ENCODE data around the gene FAM107B.
"Not testable (repeated sequence)": the region's sequence is repeated elsewhere in the genome, so short reads cannot be mapped to it uniquely, and the experiment has no call there.

FAM107B gene

DNA sequence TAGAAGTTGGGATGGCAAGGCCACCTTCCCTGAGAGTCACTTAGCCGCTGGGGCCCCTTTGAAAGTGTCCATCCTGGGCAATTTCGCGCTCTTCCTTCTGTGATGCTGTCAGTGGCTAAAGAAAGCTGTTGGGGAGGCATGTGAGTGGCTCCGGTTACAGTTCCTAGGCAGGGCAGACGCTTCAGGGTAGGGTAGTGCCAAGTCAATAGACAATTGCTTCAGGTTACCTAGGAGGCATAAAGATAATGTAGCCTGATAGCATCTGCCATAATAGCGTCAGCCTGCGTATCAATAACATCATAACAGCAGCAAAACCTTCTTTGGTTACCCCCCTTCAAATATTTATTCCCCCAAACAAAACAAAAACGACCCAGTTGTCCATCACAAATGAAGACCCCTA is at the start of gene FAM107B:
TSS of gene FAM107B (minus strand) at position 101 of the 400 bp plus-strand sequence. CDS start 234 bp downstream, outside the sequence.
- no peak for DNase-seq (ENCODE audit: low read depth)

DNA sequence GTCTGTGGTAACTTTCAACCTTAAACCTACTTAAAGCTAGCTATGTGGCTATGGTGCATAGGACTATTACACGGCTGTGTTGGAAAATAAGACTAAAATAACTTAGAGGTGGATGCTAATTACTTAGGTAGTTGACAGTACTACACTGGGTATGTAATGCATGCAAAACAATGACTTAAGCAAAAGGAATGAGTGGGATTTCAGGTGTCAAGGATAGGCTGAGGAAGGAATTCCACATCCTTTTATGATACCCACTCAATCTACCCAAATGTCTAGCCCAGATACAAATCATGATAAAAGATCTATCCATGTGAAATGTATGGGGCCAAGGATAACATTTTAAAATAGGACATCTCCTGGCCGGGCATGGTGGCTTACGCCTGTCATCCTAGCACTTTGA is 49.3 kb upstream of the FAM107B start:
- DNase-seq (ENCODE audit: low read depth): no peak

DNA sequence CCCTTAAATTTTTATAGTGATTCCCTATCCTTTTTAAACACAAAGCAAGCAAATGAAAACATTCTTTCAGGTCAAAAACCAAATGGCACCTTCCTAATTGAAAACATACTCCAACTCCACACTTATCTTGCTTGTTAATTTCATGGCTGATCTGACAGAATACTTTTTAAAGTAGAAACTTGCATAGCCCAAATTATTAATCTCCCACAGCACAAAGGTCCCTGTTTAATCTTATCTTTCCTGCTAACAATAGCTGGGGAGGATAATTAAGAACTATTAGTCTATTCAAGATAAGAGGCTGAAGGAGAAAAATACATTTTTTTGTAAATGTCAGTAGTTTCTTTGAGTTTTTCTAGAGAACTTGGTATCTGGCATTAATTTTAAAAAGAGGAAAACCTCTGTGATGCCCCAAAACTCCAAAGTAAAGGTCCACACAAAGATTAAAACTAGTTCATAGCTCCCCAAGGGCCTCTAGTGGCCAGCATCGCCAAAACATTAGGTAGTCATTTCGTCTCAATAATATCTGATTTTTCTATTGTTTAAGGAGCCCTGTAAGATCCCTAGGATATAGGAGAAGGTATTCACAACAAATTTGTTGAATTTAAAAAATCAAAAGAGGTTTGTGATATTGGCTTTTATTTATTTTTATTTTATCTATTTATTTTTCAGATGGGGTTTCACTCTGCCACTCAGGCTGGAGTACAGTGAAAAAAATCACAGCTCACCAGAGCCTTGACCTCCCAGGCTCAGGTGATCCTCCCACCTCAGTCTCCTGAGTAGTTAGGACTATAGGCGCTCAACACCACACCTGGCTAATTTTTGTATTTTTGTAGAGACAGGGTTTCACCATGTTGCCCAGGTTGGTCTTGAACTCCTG is 48.4 kb upstream of the FAM107B start:
- peak; percentile 19 for DNase-seq (ENCODE audit: low read depth)

DNA sequence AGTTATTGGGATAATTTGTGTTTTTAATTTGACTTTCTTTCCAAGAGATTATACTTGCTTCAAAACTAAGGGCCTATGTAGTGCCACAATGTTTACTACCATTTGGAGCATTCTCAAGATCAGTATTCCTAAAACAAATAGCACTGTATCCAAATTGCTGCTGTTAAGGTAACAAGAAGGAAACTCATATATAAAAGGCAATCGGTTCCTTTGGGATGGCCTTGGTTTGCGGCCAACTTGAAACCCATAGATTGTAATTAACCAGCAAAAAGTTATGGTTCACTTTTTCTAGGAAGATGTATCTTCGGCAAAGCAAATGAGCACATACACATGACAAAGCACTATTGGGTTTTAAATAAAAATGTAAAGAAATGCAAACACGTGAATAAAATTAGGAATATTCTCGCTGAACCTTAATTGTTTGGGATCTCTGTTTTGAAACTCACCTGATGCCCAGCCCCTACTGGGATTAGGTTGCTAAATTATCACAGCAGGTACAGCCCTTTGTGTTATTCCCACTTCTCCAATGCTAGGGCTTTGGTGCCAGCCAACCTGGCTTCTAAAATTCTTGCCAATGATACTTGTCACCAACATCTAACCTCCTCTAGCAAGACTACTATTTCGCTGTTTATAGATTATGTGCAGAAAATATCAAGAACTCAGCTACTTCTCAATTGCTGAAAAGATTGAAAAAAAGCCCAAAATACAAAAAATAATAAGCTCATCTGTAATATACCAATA is 47.1 kb upstream of the FAM107B start:
- DNase-seq (ENCODE audit: low read depth): no peak

DNA sequence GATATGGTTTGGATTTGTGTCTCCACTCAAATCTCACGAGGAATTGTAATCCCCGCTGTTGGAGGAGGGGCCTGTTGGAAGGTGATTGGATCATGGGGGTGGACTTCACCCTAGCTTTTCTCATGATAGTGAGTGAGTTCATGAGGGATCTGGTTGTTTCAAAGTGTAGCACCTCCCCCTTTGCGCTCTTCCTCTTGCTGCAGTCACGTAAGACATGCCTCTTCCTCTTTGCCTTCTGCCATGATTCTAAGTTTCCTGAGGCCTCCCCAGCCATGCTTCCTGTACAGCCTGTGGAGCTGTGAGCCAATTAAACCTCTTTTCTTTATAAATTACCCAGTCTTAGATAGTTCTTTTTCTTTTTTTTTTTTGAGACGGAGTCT is 46.1 kb upstream of the FAM107B start:
- DNase-seq (ENCODE audit: low read depth): no peak

DNA sequence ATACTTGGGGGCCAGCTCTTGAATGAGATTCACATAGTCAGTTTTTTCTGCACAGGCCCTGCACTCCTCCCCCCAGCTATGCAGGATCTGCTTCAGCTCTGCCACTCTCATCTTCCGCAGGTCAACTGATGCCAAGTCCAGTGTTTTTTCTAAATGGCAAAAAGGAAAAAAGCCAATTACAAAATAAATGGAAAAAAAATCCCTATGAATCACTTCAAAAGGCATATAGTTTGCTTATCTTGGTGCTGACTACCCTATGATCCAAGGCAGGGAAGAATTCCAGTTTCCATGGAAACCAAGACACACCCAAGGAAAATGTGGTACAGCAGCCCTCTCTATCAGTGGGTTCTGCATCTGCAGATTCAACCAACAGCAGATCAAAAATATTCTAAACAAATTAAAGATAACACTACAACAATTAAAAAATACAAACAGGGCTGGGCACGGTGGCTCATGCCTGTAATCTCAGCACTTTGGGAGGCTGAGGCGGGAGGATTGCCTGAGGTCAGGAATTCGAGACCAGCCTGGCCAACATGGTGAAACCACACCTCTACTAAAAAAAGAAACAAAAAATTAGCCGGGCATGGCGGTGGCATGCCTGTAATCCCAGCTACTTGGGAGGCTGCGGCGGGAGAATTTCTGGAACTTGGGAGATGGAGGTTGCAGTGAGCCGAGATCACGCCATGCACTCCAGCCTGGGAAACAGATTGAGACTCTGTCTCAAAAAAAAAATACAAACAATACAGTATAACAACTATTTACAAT is 45.5 kb upstream of the FAM107B start:
- DNase-seq (ENCODE audit: low read depth): no peak

DNA sequence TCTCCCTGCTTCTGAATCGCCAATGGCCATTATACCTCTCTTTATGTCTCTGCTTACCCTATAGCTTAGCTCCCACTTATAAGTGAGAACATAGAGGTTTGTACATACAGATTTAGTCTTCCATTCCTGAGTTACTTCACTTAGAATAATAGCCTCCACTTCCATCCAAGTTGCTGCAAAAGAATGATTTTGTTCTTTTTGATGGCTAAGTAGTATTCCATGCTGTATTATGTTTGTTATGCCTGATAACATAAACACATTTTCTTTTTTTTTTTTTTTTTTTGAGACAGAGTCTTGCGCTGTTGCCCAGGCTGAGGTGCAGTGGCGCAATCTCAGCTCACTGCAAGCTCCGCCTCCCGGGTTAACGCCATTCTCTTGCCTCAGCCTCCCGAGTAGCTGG is 42.0 kb upstream of the FAM107B start:
- not testable (repeated sequence) for DNase-seq (ENCODE audit: low read depth)

DNA sequence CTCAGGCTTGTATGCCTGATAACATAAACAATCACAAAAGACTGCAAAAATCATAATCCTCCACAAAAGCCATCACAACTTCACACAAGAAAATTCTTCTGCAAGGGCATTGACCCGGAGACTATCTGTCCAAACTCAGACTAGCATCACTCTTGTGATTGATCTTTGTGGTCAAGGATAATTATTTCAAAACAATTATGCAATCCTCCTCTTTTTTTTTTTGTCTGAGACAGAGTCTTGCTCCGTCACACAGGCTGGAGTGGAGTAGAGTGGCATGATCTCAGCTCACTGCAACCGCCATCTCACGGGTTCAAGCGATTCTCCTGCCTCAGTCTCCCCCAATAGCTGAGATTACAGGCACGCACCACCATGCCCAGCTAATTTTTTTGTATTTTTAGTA is 41.0 kb upstream of the FAM107B start:
- no peak for DNase-seq (ENCODE audit: low read depth)

DNA sequence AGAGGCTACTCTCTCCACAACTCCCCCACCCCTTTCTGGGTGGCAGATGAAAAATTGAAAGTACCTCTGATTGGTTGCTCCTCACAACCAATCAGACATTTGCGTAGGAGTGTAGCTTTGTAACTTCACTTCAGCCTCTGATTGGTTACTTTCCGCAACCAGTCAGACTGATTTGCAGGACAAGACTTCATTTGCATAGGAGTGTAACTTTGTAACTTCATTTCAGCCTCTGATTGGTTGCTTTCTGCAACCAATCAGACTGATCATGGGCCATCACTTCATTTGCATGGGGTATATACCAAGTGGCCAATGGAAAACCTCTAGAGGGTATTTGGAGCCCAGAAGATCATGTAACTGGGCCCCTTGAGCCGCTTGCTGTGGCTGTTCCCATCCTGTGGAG is 37.6 kb upstream of the FAM107B start:
- no peak for DNase-seq (ENCODE audit: low read depth)

DNA sequence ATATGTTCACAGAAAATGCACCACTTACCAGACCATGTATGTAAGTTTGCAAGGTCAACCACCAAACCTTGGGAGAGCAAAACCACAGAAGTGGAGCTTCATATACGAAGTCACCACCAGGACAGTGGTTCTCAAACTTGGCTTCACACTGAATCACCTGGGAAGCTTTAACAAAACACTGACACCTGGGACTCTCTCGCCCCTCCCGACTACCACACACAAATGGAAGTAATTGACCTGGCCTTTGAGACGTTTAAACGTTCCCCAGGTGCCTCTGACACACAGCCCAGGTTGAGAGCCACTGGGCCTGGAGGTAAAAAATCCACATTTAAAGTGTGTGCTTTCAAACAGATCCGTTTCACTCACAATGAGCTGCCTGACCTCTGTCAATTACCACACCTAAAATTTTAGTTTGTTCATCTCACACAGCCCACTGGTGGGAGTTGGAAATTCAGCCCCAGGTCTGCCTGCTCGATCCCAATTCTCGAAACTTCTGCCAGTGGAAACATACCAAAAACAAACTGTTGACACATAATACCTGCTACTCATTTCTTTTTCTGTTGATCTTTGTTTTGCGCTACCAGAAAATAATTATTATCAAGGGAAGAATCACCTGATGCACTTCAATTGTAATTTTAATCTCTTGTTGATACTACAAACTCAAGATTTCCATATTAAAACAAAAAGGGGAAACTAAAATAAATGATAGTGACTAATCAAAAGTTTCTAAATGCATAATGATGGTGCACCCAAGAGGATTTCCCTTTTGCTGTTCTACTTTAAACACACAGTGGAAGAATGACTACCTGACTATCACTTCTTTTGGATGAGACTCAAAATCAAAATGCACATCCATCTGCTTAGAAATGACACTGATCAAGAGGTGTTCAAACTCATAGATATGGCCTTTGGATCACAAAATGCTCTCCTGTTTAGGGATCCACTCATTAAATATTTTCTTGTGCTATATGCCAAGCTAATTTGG is 36.6 kb upstream of the FAM107B start:
- DNase-seq (ENCODE audit: low read depth): no peak

DNA sequence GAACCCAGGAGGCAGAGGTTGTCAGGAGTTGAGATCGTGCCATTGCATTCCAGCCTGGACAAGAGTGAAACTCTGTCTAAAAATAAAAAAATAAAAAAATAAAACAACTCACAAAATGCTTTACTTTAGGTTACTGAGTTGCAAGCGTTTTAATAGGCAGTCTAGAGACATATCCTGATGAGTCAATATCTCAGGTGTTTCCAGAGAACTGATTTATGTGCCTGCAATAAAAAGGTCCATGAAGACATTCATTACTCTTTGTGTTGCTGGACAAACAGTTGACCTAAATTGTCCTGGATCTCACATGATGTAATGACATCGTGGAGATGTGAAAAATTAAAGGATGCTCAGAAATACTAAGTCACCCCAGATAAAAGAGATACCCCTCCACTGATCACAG is 31.6 kb upstream of the FAM107B start:
- no peak for DNase-seq (ENCODE audit: low read depth)

DNA sequence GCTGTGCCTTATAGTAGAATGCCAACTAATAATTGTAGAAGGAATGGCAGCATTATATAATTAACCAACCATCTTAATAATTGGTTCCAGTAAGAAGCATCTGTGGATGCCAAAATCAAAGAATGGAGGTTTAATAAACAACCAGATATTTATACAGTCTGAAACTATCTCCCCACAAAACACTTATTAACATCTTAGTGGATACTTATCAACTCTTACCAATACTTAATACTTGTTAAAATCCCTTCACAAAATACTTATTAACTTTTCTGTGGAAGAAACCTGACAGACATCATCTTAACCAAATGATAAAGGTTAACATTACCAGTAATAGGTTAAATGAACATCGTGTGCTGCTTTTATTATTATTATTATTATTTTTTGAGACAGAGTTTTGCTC is 29.1 kb upstream of the FAM107B start:
- no peak for DNase-seq (ENCODE audit: low read depth)

DNA sequence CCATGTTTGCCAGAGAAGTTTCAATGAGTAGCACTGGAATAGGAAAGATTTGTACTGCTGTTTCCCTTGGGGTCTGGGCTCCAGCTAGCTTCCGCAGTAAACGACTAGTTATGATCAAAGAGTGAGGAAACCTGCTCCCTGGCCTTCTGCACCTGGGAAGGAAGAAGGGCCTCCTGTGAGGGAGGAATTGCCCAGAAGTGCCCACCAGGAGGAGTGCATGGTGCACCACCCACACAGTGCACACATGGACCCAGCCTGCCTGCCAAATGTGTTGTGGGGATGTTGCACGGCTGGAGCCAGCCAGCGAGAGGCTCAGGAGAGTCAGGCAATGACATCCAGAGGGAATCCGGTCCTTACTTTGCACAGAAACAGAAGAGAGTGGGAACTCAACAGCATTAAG is 27.0 kb upstream of the FAM107B start:
- no peak for DNase-seq (ENCODE audit: low read depth)

DNA sequence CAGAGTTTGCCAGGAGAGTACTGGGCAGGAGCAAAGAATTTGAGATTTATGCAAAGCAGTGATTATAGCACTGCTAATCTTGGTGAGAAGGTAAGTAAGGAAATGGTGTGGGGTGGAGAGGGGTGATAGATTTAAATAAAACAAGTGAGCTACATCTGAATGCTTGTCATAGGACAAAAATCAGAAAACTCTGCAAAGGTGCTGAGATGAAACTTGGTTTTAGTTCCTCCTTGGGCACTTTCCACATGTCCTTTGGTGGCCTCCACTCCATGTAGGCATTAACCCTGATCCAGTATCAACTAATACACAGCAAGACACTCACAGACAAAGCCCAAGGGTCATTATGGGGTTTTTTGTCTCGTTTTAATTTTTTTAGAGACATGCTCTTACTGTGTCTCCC is 25.7 kb upstream of the FAM107B start:
- no peak for DNase-seq (ENCODE audit: low read depth)

DNA sequence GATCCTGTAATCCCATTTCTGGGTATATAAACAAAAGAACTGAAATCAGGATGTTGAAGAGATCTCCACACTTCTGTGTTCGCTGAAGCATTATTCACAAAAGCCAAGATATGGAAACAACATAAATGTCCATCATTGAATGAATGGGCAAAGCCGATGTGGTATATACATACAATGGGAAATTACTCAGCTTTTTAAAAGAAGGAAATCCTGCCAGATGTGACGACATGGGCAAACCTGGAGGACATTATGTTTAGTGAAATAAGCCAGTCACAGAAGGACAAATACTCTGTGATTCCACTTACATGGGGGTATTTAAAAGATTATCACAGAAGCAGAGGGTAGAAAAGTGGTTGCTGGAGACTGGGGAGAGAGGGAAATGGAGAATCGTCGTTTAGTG is 23.9 kb upstream of the FAM107B start:
- DNase-seq (ENCODE audit: low read depth): no peak

DNA sequence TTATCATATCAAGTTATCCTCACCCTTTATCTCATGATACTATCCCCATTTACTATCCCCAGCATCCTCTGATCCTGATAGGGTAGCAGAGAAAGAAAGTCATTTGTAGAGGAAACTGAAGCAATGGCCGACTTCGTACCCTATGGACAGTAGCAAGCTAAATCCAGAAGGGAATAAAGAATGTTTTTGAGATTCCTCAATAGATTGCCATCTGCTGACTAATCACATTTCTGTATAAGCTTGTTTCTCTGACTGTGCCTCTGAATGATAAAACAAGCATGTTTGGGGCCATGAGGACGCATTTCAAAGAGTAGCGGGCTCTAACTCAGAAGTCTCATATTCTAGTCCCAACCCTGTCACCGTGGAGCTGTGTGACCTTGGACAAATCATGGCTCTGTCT is 13.2 kb upstream of the FAM107B start:
- DNase-seq (ENCODE audit: low read depth): no peak

DNA sequence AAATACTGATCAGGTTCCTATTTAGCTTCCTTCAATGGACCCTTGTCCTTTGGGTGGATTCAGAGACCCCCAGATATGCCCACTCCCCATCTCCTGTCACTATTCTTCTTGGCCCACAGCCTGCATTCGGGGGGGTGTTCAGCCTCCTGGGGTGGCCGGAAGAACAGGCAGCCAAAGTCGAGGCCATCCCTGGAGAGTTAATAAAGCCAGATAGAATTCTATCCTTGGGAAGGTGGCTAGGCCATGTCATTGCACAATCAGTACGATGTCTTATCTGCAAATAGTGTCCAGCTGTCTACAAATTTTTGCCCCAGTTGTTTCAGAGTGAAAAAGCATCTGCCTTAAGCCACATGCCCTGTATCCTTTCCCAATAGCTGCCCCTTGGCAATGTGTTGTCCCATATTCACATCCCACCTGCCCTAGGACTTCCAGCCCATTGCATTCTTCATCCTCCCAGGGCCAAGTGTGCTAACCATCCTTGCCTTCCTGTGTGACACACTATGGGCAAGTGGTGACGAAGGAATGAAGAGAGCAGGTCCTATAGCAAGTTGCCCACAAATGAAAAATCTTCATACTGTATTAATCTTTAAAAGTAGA is 9.9 kb upstream of the FAM107B start:
- DNase-seq (ENCODE audit: low read depth): no peak

DNA sequence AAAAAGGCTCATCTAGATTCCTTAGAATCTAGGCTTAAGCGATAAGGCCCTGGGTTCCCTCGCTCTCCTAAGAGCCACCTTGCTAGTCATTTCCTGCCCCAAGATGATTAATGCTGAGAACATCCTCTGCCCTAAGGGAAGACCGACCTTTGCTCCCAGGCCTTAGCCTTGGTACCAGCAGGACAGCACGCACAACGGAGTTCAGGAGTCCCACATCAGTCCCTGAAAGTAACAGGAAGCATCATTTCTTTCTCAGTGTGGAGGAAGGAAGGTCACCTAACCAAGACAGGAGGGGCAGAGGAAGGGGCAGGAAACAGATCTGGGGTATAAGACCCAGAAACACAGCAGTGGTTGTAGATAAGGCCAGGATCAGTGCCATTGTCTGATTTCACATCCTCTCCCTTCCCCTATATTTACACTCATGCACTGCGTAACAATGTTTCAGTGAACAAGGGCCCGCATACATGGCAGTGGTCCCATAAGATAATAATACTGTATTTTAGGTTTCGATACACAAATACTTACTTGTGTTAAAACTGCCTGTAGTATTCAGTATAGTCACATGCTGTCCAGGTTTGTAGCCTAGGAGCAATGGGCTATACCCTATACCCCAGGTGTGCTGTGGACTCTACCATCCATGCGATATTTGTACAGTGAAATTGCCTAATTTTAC is 8.1 kb upstream of the FAM107B start:
- no peak for DNase-seq (ENCODE audit: low read depth)

DNA sequence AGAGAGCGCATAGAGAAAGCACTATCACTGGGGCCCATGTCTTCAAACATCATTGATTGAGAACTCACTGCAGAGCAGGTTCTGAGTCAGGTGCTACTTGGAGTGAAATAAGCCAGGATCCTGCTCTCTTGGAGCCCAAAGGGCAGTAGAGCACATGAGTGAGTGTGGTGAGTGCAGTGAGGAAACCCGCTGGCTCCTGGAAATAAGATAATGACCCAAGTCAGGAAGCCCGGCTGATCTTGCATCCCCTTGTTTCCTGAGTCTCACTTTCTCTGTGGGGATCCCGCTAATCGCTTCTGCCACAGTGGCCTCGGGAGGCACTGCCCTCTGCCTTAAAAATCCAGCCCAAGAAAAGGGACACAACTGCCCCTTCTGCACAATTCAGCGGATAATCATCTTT is 7.1 kb upstream of the FAM107B start:
- DNase-seq (ENCODE audit: low read depth): no peak

DNA sequence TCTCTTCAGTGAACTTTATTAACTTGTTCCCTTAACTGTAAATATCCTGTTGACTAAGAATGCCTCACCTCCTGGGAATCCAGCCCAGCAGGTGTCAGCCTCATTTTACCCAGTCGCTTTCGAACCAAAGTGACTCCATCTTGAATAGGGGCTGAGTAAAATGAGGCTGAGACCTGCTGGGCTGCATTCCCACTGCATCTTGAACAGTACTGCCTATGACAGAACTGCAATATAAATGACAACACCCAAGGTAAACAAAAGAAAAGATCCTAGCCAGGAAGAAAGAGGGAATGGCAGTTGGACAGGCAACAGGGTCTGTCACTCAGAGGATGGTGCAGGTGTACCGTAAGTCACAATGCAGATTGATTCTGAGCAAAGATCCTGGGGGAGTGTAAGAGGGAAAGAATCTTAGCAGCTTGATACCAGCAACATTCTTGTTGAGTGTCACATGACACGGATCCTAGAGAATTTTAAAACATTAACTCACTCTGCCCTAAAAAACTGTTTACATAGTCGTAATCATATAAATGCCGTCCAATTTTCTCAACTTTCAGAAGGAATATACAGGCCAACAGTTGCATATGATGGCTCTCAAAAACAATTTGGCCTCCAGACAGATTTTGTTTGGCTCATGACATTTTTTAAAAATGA is 4.4 kb upstream of the FAM107B start:
- DNase-seq (ENCODE audit: low read depth): no peak
